H9 (cell line): Measurements from ENCODE around the gene SUV39H2. TPM values are rescaled to one million over a fixed set of nuclear protein-coding genes. Genes with fewer than 3 reads are reported as not detected.

ENCODE experiments used
- DNase-seq: peaks from one replicate; pipeline ENCODE4 v3.0.0-alpha.2; 2017
- H2AFZ ChIP-seq: one replicate; pipeline ENCODE4 v1.6.1; 2013; ENCODE audit warnings: mild to moderate bottlenecking, low read length, control low read depth, moderate library complexity
- H2AK5ac ChIP-seq: 2 replicates; pipeline ENCODE4 v1.6.1; 2013; ENCODE audit warnings: low read length, control low read depth, mixed read lengths; ENCODE audit not compliant: insufficient read length
- H2BK120ac ChIP-seq: one replicate; pipeline ENCODE4 v1.6.1; 2013; ENCODE audit warnings: low read depth, mild to moderate bottlenecking, low read length, control low read depth, inconsistent platforms; ENCODE audit not compliant: poor library complexity, severe bottlenecking
- H2BK12ac ChIP-seq: 2 replicates; pipeline ENCODE4 v1.6.1; 2013; ENCODE audit warnings: low read length, control low read depth, mixed read lengths, low read depth; ENCODE audit not compliant: insufficient read length
- H2BK15ac ChIP-seq: 2 replicates; pipeline ENCODE4 v1.6.1; 2013; ENCODE audit warnings: low read depth, low read length, control low read depth
- H2BK20ac ChIP-seq: one replicate; pipeline ENCODE4 v1.6.1; 2013; ENCODE audit warnings: low read depth, mild to moderate bottlenecking, low read length, control low read depth, inconsistent platforms; ENCODE audit not compliant: poor library complexity, severe bottlenecking
- H2BK5ac ChIP-seq: 2 replicates; pipeline ENCODE4 v1.6.1; 2013; ENCODE audit warnings: low read length, control low read depth, mixed read lengths; ENCODE audit not compliant: insufficient read length
- H3K14ac ChIP-seq: 2 replicates; pipeline ENCODE4 v1.6.1; 2013; ENCODE audit warnings: low read length, control low read depth; ENCODE audit not compliant: insufficient read depth
- H3K18ac ChIP-seq: 2 replicates; pipeline ENCODE4 v1.6.1; 2013; ENCODE audit warnings: low read depth, mild to moderate bottlenecking, mixed read lengths, low read length, control low read depth; ENCODE audit not compliant: insufficient read length
- H3K23ac ChIP-seq: 2 replicates; pipeline ENCODE4 v1.6.1; 2013; ENCODE audit warnings: low read length, control low read depth, mixed read lengths, low read depth; ENCODE audit not compliant: insufficient read length
- H3K23me2 ChIP-seq: 2 replicates; pipeline ENCODE4 v1.6.1; 2013; ENCODE audit warnings: low read depth, mild to moderate bottlenecking, mixed read lengths, low read length, control low read depth; ENCODE audit not compliant: insufficient read length, poor library complexity, severe bottlenecking
- H3K27ac ChIP-seq: 2 replicates; pipeline ENCODE4 v1.5.1; 2013; ENCODE audit warnings: low read length, control low read depth, mixed read lengths, low read depth; ENCODE audit not compliant: insufficient read length
- H3K27me3 ChIP-seq: 2 replicates; pipeline ENCODE4 v1.6.1; 2013; ENCODE audit warnings: low read length, control low read depth, inconsistent platforms; ENCODE audit not compliant: insufficient read depth
- H3K4ac ChIP-seq: 2 replicates; pipeline ENCODE4 v1.6.1; 2013; ENCODE audit warnings: low read depth, mild to moderate bottlenecking, control low read depth, inconsistent platforms, low read length, moderate library complexity
- H3K4me1 ChIP-seq: 2 replicates; pipeline ENCODE4 v1.6.1; 2013; ENCODE audit warnings: low read length, control low read depth, inconsistent platforms; ENCODE audit not compliant: insufficient read depth
- H3K4me2 ChIP-seq: 2 replicates; pipeline ENCODE4 v1.6.1; 2013; ENCODE audit warnings: low read length, control low read depth, mixed read lengths; ENCODE audit not compliant: insufficient read length, insufficient read depth
- H3K56ac ChIP-seq: 2 replicates; pipeline ENCODE4 v1.6.1; 2013; ENCODE audit warnings: low read depth, mild to moderate bottlenecking, mixed read lengths, low read length, control low read depth; ENCODE audit not compliant: insufficient read length
- H3K79me1 ChIP-seq: 2 replicates; pipeline ENCODE4 v1.6.1; 2013; ENCODE audit warnings: low read depth, mild to moderate bottlenecking, moderate library complexity, low read length, control low read depth, inconsistent platforms; ENCODE audit not compliant: insufficient read depth, poor library complexity, severe bottlenecking
- H3K79me2 ChIP-seq: 2 replicates; pipeline ENCODE4 v1.6.1; 2013; ENCODE audit warnings: low read length, control low read depth, inconsistent platforms; ENCODE audit not compliant: insufficient read depth
- H3K9ac ChIP-seq: 2 replicates; pipeline ENCODE4 v1.6.1; 2013; ENCODE audit warnings: low read length, control low read depth, mixed read lengths; ENCODE audit not compliant: insufficient read length; ENCODE audit errors: extremely low read depth
- H3K9me3 ChIP-seq: one replicate; pipeline ENCODE4 v1.6.1; 2013; ENCODE audit warnings: low read depth, low read length, inconsistent platforms; ENCODE audit not compliant: control insufficient read depth
- H3T11ph ChIP-seq: one replicate; pipeline ENCODE4 v1.6.1; 2013; ENCODE audit warnings: mild to moderate bottlenecking, low read length, control low read depth, inconsistent platforms
- H4K20me1 ChIP-seq: one replicate; pipeline ENCODE4 v1.6.1; 2013; ENCODE audit not compliant: control insufficient read depth, insufficient read length, insufficient read depth
- H4K5ac ChIP-seq: 2 replicates; pipeline ENCODE4 v1.6.1; 2013; ENCODE audit warnings: low read depth, mild to moderate bottlenecking, mixed read lengths, low read length, control low read depth; ENCODE audit not compliant: insufficient read length
- H4K8ac ChIP-seq: replicated peaks from 2 replicates; pipeline ENCODE4 v1.6.1; 2013; ENCODE audit warnings: low read length, control low read depth, mixed read lengths, low read depth; ENCODE audit not compliant: insufficient read length
- H4K91ac ChIP-seq: 2 replicates; pipeline ENCODE4 v1.6.1; 2013; ENCODE audit warnings: low read depth, mild to moderate bottlenecking, moderate library complexity, mixed read lengths, low read length, control low read depth; ENCODE audit not compliant: insufficient read length
- H3K27ac Mint-ChIP-seq, 3 experiments: 2 replicates in 2 of 3; 3 replicates in 1 of 3; pipeline ENCODE4 v1.8.0; 2020 to 2021; ENCODE audit warnings: mixed read lengths in 3 of 3, mild to moderate bottlenecking in 1 of 3, moderate library complexity in 1 of 3
- H3K27me3 Mint-ChIP-seq: 2 replicates; pipeline ENCODE4 v1.8.0; 2021; ENCODE audit warnings: low read depth, mild to moderate bottlenecking, moderate library complexity, mixed read lengths
- H3K36me3 Mint-ChIP-seq, 3 experiments: 2 replicates in 2 of 3; 3 replicates in 1 of 3; pipeline ENCODE4 v1.8.0; 2020 to 2021; ENCODE audit warnings: low read depth in 3 of 3, mixed read lengths in 3 of 3; ENCODE audit not compliant: insufficient read depth in 1 of 3
- H3K4me1 Mint-ChIP-seq, 2 experiments: 2 replicates each; pipeline ENCODE4 v1.8.0; 2020; ENCODE audit warnings: mixed read lengths in 2 of 2
- H3K4me3 Mint-ChIP-seq, 2 experiments: 2 replicates in 1 of 2; 3 replicates in 1 of 2; pipeline ENCODE4 v1.8.0; 2020 to 2021; ENCODE audit warnings: mild to moderate bottlenecking in 2 of 2, mixed read lengths in 2 of 2, moderate library complexity in 1 of 2
- H3K9me3 Mint-ChIP-seq, 2 experiments: 2 replicates in 1 of 2; 3 replicates in 1 of 2; pipeline ENCODE4 v1.8.0; 2020; ENCODE audit warnings: mild to moderate bottlenecking in 2 of 2, mixed read lengths in 2 of 2, moderate library complexity in 1 of 2
- CTCF ChIP-seq: fragments of 200-600 bp; sonication (generic); conservative IDR thresholded peaks from 3 replicates; pipeline ENCODE4 v1.8.0; 2021; ENCODE audit warnings: antibody characterized with exemption, mild to moderate bottlenecking
- WGBS: extraction: QIAGEN DNeasy Blood & Tissue Kit; methylation state at CpG from one replicate; pipeline ENCODE4 v1.1.7; 2013; ENCODE audit warnings: missing lambda C conversion rate, low lambda C conversion rate, mixed read lengths; ENCODE audit not compliant: insufficient read length; ENCODE audit errors: extremely low coverage; 5-methylcytosine and 5-hydroxymethylcytosine counted together
- total RNA-seq: library from RNA; stranded (reverse); gene quantifications from 2 replicates; pipeline ENCODE4 v1.2.1, GENCODE V29; 2021

The SUV39H2 gene
- total RNA-seq, 1 experiment from 2014 or later, result 59.7 TPM

GRCh38 chr10:14924013-14924412 lies 45.3 kb downstream of the SUV39H2 start:
- no peak for DNase-seq
- Histone ChIP-seq H2AK5ac (no peak overlapping the region), H3K79me1 (no peaks in the 10 kb centered on the region), H3K4ac (no peak overlapping the region), H2BK15ac (no peak overlapping the region), H4K8ac (no peak overlapping the region), H2BK120ac (no peak overlapping the region), H2BK12ac (no peak overlapping the region), H4K5ac (no peak overlapping the region), H3K18ac (no peak overlapping the region), H3K23me2 (no peaks in the 10 kb centered on the region), H3T11ph (no peak overlapping the region), H2BK5ac (no peak overlapping the region), H3K79me2 (no peaks in the 10 kb centered on the region), H3K9ac (no peak overlapping the region), H3K23ac (no peak overlapping the region), H2AFZ (no peak overlapping the region), H3K4me2 (no peak overlapping the region), H3K4me1 (no peaks in the 10 kb centered on the region), H3K14ac (no peak overlapping the region), H2BK20ac (no peak overlapping the region), H4K91ac (no peak overlapping the region), H3K56ac (no peak overlapping the region), H3K27me3 (no peaks in the 10 kb centered on the region), H3K27ac (no peak overlapping the region), H3K9me3 (no peaks in the 10 kb centered on the region), H4K20me1 (no peaks in the 10 kb centered on the region)
- no peaks in the 10 kb centered on the region for H3K4me1 Mint-ChIP-seq
- H3K4me3 Mint-ChIP-seq, result no peak overlapping the region
- TF ChIP-seq CTCF, result no peak
- no peaks in the 10 kb centered on the region for H3K27me3 Mint-ChIP-seq
- no peaks in the 10 kb centered on the region for H3K9me3 Mint-ChIP-seq
- no CpG with 5 or more reads among the region's 7 CpGs for WGBS
- peaks cover 40 to 83% (median 60%) of the 10 kb centered on the region in 3 experiments for H3K36me3 Mint-ChIP-seq
- H3K27ac Mint-ChIP-seq, result no peak overlapping the region; a peak in 1 of 7 replicates
